HepG2 (cell line): ENCODE measurements around the gene RHCE. TPM values are rescaled to one million over a fixed set of nuclear protein-coding genes. Genes with fewer than 3 reads are reported as not detected.
A peak's percentile ranks its signal among the peaks of the same experiment; 100 is the strongest.

Experiments
- EP300 ChIP-seq, 3 experiments: sonication (generic) in 1 of 3; formaldehyde crosslinking in 1 of 3; IDR thresholded peaks; 2 replicates each; pipeline versions ENCODE4 v1.5.1 to v1.6.1; 2011 to 2020; ENCODE audit warnings: low read depth in 2 of 3, low read length in 2 of 3, borderline replicate concordance in 1 of 3, improper control_type of control experiment in 1 of 3, mild to moderate bottlenecking in 1 of 3, missing genetic modification reagents in 1 of 3, moderate library complexity in 1 of 3
- HNF4A ChIP-seq: sonication (generic); formaldehyde crosslinking; IDR thresholded peaks from 2 replicates; pipeline ENCODE4 v1.4.0; 2020; ENCODE audit warnings: missing genetic modification reagents
- MLXIP ChIP-seq: sonication (generic); formaldehyde crosslinking; IDR thresholded peaks from 2 replicates; pipeline ENCODE4 v1.9.0; 2021; ENCODE audit warnings: missing genetic modification reagents, borderline replicate concordance
- SALL2 ChIP-seq: sonication (generic); formaldehyde crosslinking; IDR thresholded peaks from 2 replicates; pipeline ENCODE4 v1.8.1; 2023; ENCODE audit warnings: mild to moderate bottlenecking, missing genetic modification reagents, inconsistent platforms
- XBP1 ChIP-seq: sonication (generic); formaldehyde crosslinking; IDR thresholded peaks from 2 replicates; pipeline ENCODE4 v1.5.0; 2020; ENCODE audit warnings: missing genetic modification reagents
- ZHX2 ChIP-seq, 2 experiments: sonication (generic) in 1 of 2; formaldehyde crosslinking in 1 of 2; IDR thresholded peaks; 2 replicates each; pipeline versions ENCODE4 v1.6.1 to v1.9.0; 2014 to 2022; ENCODE audit warnings: antibody characterized with exemption in 1 of 2, borderline replicate concordance in 1 of 2, inconsistent platforms in 1 of 2, low read depth in 1 of 2, missing genetic modification reagents in 1 of 2
- ZMYM3 ChIP-seq: sonication (generic); formaldehyde crosslinking; IDR thresholded peaks from 2 replicates; pipeline ENCODE4 v1.5.1; 2020; ENCODE audit warnings: mild to moderate bottlenecking, missing genetic modification reagents
- ZNF614 ChIP-seq: IDR thresholded peaks from 2 replicates; pipeline ENCODE4 v1.6.1; 2018; ENCODE audit warnings: missing biosample characterization, missing genetic modification reagents, inconsistent platforms, borderline replicate concordance
- ZNF687 ChIP-seq: sonication (generic); formaldehyde crosslinking; IDR thresholded peaks from 2 replicates; pipeline ENCODE4 v1.5.1; 2020; ENCODE audit warnings: mild to moderate bottlenecking, missing genetic modification reagents, moderate library complexity
- ZNF773 ChIP-seq: sonication (generic); formaldehyde crosslinking; IDR thresholded peaks from 2 replicates; pipeline ENCODE4 v1.4.0; 2020; ENCODE audit warnings: missing genetic modification reagents, borderline replicate concordance
- polyA plus RNA-seq, 8 experiments: library from polyadenylated mRNA; depleted of rRNA in 3 of 8; stranded (reverse) in 7 of 8; unstranded in 1 of 8; fragments of >200 nt; fragmentation: Illumina TruSeq in 4 of 8; extraction: Trizol in 4 of 8; gene quantifications; 2 replicates each; pipeline versions ENCODE4 v1.2.1 to v1.2.3, GENCODE V29; 2011 to 2016; ENCODE audit warnings: low read depth in 4 of 8, missing spikeins in 1 of 8, mixed read lengths in 1 of 8; ENCODE audit not compliant: insufficient read depth in 1 of 8
- total RNA-seq, 5 experiments: library from RNA; depleted of rRNA; stranded (reverse); fragments of >200 nt; fragmentation: Illumina TruSeq; extraction: Trizol; gene quantifications; 2 replicates each; pipeline ENCODE4 v1.2.3, GENCODE V29; 2016; ENCODE audit warnings: low read depth in 1 of 5

RHCE gene
- total and polyA plus RNA-seq, 2 of the 13 experiments (the other 11 are each of a cell fraction or from before 2014, with no cell fraction given) = 0.30 TPM; not detected in 1

- TF ChIP-seq ZNF687 (CRISPR knock-in tag) (no peak), ZNF614 (no peak), ZHX2 (IDR thresholded peaks at IDR 0.05; ENCODE audit: low read depth) (no peak), ZHX2 (CRISPR knock-in tag; IDR thresholded peaks at IDR 0.05; ENCODE audit: borderline replicate concordance) (no peak), XBP1 (CRISPR knock-in tag) (no peak), ZNF773 (CRISPR knock-in tag) (no peak), HNF4A (CRISPR knock-in tag) (peak; percentile 35), EP300 (IDR thresholded peaks at IDR 0.05; ENCODE audit: low read depth in 2 of 2, low read length in 2 of 2) (no peak), EP300 (CRISPR knock-in tag; IDR thresholded peaks at IDR 0.05; ENCODE audit: borderline replicate concordance) (no peak), SALL2 (CRISPR knock-in tag) (no peak), MLXIP (CRISPR knock-in tag) (no peak), ZMYM3 (CRISPR knock-in tag) (peak; percentile 97)
Observed at GRCh38 chr1:25425098-25426085, 4.8 kb upstream of the RHCE start (continued).
